Hepatocyte (in vitro differentiated cells): ENCODE data around the gene FRG2B. TPM values are rescaled to one million over a fixed set of nuclear protein-coding genes. Genes with fewer than 3 reads are reported as not detected.
"Not testable (repeated sequence)": the region's sequence is repeated elsewhere in the genome, so short reads cannot be mapped to it uniquely, and the experiment has no call there.

ENCODE experiments used
- DNase-seq: peaks from one replicate; pipeline ENCODE4 v3.0.0-alpha.2; 2016; ENCODE audit warnings: low spot score
- H2AFZ ChIP-seq: fragments of 200-600 bp; sonication (generic); 2 replicates; pipeline ENCODE4 v1.6.0; 2016; ENCODE audit warnings: antibody characterized with exemption, mild to moderate bottlenecking
- H3K27ac ChIP-seq: fragments of 200-600 bp; sonication (generic); 2 replicates; pipeline ENCODE4 v1.5.1; 2016; ENCODE audit warnings: mild to moderate bottlenecking
- H3K27me3 ChIP-seq: fragments of 200-600 bp; sonication (generic); 2 replicates; pipeline ENCODE4 v1.6.1; 2016
- H3K36me3 ChIP-seq: fragments of 200-600 bp; sonication (generic); replicated peaks from 2 replicates; pipeline ENCODE4 v1.5.1; 2016; ENCODE audit warnings: low read depth; ENCODE audit not compliant: insufficient read depth
- H3K4me1 ChIP-seq: fragments of 200-600 bp; sonication (generic); 2 replicates; pipeline ENCODE4 v1.5.1; 2016; ENCODE audit warnings: mild to moderate bottlenecking, moderate library complexity; ENCODE audit not compliant: insufficient read depth
- H3K4me2 ChIP-seq: fragments of 200-600 bp; sonication (generic); 2 replicates; pipeline ENCODE4 v1.6.0; 2016
- H3K4me3 ChIP-seq: fragments of 200-600 bp; sonication (generic); 2 replicates; pipeline ENCODE4 v1.5.1; 2016; ENCODE audit warnings: mild to moderate bottlenecking
- H3K79me2 ChIP-seq: fragments of 200-600 bp; sonication (generic); 2 replicates; pipeline ENCODE4 v1.6.0; 2017; ENCODE audit warnings: mild to moderate bottlenecking
- H3K9me2 ChIP-seq: fragments of 200-600 bp; sonication (generic); replicated peaks from 2 replicates; pipeline ENCODE4 v1.6.0; 2017; ENCODE audit warnings: mild to moderate bottlenecking; ENCODE audit not compliant: insufficient read depth
- H3K9me3 ChIP-seq: fragments of 200-600 bp; sonication (generic); 2 replicates; pipeline ENCODE4 v1.5.1; 2016; ENCODE audit warnings: low read depth, mild to moderate bottlenecking
- H4K20me1 ChIP-seq: fragments of 200-600 bp; sonication (generic); 2 replicates; pipeline ENCODE4 v1.6.0; 2016; ENCODE audit warnings: mild to moderate bottlenecking; ENCODE audit not compliant: insufficient read depth, poor library complexity, severe bottlenecking
- WGBS: methylation state at CpG from one replicate; pipeline ENCODE4 v1.1.6; 2016; ENCODE audit warnings: low lambda C conversion rate; ENCODE audit errors: missing lambda C conversion rate; 5-methylcytosine and 5-hydroxymethylcytosine counted together
- polyA plus RNA-seq: library from polyadenylated mRNA; unstranded; fragments of >200 nt; fragmentation: Nextera tagmentation; extraction: Ambion mirVana; gene quantifications from 2 replicates; pipeline ENCODE4 v1.2.1, GENCODE V29; 2016
- total RNA-seq: library from RNA; depleted of rRNA; stranded (reverse); fragments of >200 nt; gene quantifications from 2 replicates; pipeline ENCODE4 v1.2.3, GENCODE V29; 2014
- TF ChIP-seq, protein P1 (sequence below): fragments of 200-600 bp; sonication (generic); IDR thresholded peaks from 2 replicates; pipeline ENCODE4 v1.5.1; 2016; ENCODE audit warnings: antibody characterized with exemption, mild to moderate bottlenecking; ENCODE audit not compliant: poor library complexity

The FRG2B gene
- total and polyA plus RNA-seq, 2 experiments from 2014 or later: not detected

DNA sequence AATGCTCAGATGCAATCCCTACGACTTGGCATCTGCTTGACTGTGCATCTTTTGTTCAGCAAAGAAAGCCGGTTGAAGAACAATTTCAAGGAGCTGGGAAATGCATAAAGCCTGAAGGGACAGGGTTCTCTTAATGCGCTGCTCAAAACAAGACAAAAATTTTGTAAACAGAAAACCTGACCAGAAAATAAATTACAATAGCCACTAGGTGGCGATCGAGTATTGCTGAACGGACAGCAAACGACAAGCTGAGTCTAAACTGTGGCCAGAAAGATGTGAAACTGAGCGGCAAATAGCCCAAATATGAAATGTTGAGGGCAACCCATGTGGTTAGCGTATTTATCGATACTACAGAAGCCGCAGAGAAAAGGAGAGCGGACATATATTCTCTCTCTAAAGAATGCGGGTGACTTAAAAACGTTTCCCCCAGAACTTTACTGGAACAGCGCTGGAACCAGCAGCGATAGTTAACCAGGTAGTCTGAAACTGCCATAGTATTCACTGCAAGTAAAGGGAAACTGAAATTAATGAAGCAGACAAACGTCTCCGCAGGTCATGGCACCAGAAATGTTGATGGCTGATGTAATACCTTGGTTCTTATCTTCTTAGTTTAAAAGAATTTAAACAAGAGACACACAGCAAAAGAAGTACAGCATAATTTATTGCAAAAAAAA is 20.6 kb upstream of the FRG2B start:
- not testable (repeated sequence) for H3K4me1 ChIP-seq, H3K79me2 ChIP-seq, H3K27ac ChIP-seq, H3K36me3 ChIP-seq, H3K4me2 ChIP-seq, H3K27me3 ChIP-seq, H3K9me3 ChIP-seq, H4K20me1 ChIP-seq, DNase-seq, H2AFZ ChIP-seq, H3K4me3 ChIP-seq, H3K9me2 ChIP-seq
- WGBS: 21% methylated on average over 14 of the region's 18 CpGs
- TF ChIP-seq, protein P1, sequence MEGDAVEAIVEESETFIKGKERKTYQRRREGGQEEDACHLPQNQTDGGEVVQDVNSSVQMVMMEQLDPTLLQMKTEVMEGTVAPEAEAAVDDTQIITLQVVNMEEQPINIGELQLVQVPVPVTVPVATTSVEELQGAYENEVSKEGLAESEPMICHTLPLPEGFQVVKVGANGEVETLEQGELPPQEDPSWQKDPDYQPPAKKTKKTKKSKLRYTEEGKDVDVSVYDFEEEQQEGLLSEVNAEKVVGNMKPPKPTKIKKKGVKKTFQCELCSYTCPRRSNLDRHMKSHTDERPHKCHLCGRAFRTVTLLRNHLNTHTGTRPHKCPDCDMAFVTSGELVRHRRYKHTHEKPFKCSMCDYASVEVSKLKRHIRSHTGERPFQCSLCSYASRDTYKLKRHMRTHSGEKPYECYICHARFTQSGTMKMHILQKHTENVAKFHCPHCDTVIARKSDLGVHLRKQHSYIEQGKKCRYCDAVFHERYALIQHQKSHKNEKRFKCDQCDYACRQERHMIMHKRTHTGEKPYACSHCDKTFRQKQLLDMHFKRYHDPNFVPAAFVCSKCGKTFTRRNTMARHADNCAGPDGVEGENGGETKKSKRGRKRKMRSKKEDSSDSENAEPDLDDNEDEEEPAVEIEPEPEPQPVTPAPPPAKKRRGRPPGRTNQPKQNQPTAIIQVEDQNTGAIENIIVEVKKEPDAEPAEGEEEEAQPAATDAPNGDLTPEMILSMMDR: peak; percentile 52

DNA sequence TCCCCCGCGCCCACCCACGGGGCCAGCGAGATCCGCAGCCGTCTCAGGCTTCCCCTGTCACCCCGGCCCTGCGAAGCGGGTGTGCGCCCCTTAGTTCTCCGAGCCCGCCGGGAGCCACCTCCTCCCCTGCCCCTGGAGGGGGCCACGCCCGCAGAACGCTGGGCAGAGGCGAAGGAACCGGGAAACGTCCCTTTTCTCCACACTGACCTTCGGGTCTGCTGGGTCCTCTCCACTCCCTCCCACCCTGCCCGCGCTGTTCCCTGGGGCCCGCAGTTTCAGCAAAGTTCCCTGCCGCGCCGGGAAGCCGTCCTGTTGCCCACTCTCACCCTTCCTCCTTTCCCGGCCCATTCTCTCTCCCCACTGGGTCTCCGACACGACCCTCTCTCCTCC is 11.2 kb upstream of the FRG2B start:
- not testable (repeated sequence) for H3K4me2 ChIP-seq, H3K9me2 ChIP-seq

DNA sequence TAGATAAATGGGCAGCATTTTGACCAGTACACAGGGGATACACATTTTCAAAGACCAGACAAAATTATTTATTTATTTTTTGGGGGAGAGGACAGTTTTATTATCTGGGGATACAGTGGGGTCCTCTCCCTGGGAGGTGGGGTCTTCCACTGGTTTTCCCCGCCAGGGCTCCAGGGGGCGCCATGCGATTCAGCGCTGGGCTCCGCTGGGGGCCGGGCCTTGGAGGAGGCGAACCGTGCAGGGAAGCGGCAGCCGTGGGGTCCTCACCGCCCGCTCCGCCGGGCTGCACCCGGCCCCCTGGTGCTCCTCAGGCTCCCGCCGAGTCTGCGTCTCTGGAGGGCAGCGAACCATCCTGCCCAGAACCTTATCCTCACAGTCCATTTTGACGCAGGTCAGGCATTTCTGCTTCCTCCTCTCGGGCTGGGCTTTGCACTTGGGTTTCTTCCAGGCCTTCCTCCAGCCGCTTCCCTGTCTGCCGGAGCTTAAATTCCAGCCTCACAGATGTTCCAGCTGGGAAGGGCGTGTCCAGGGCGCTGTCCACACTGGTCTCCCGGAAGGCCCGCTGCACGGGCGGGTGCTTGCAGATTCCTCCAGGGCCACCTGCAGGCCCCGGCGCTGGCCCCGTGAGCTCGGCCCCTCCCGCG is 10.7 kb upstream of the FRG2B start:
- H3K9me3 ChIP-seq, H3K79me2 ChIP-seq, H3K4me1 ChIP-seq, H3K4me2 ChIP-seq, DNase-seq, H2AFZ ChIP-seq, H3K27me3 ChIP-seq, H3K9me2 ChIP-seq, H3K36me3 ChIP-seq, H4K20me1 ChIP-seq, H3K4me3 ChIP-seq, H3K27ac ChIP-seq: not testable (repeated sequence)
- no CpG with 5 or more reads among the region's 35 CpGs for WGBS

More for the DNA sequence above, 11.2 kb upstream of the FRG2B start:
- not testable (repeated sequence) for H3K79me2 ChIP-seq, H3K36me3 ChIP-seq, H4K20me1 ChIP-seq, H3K9me3 ChIP-seq, H3K4me3 ChIP-seq, DNase-seq, H2AFZ ChIP-seq, H3K27me3 ChIP-seq, H3K27ac ChIP-seq, H3K4me1 ChIP-seq
- 40% methylated on average over 2 of the region's 30 CpGs for WGBS

DNA sequence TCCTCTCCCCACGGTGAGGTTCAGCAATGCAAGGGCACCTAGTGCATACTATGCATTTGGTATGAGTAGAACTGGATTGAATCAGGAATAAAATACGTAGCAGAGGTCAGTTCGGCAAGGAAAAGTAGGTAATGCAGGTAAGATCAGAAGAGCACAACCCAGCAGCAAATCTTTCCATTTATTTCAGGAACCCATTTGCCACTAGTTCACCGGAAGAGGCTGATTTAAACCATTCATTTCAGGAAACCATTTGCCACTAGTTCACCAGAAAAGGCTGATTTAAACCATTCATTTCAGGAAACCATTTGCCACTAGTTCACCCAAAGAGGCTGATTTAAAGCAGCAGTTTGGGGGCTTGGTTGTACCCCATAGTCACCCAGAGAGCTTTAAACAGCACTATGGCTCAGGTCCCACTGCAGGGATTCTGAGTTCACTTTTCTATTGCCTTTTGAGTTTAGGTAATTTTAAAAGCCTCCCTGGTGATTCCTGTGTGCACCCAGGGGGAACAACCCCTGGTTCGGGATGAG is 4.2 kb upstream of the FRG2B start:
- 75% methylated on average over 1 of the region's 5 CpGs for WGBS
- not testable (repeated sequence) for H3K27me3 ChIP-seq, H4K20me1 ChIP-seq, H3K27ac ChIP-seq, H3K79me2 ChIP-seq, H3K9me2 ChIP-seq, H2AFZ ChIP-seq, H3K4me3 ChIP-seq, H3K36me3 ChIP-seq, H3K4me2 ChIP-seq, H3K4me1 ChIP-seq, H3K9me3 ChIP-seq, DNase-seq

DNA sequence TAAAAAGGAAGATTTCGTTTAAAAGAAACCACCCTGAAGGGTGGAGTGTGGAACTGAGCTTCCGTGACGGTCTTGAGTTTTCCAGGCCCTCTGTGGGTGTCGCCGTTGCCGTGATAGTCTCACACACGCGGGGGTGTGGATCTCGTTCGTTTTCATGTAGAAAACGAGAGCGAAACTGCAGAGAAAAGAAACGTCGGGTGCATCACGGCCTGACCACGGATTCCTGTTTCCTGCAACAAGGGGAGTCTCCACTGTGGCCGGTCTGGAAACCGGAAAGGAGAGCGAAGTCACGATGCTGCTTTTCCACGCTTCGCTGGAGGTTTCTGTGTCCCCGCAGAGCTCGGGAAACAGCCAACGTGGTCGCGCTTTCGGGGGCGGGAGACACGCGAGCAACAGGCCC is 4.1 kb downstream of the FRG2B start:
- not testable (repeated sequence) for H3K27ac ChIP-seq, DNase-seq
- 64% methylated on average over 24 of the region's 31 CpGs for WGBS

More for the DNA sequence above, 4.1 kb downstream of the FRG2B start:
- not testable (repeated sequence) for H3K9me2 ChIP-seq, H3K9me3 ChIP-seq, H3K4me2 ChIP-seq, H3K4me3 ChIP-seq, H3K79me2 ChIP-seq, H3K36me3 ChIP-seq, H3K27me3 ChIP-seq, H3K4me1 ChIP-seq, H4K20me1 ChIP-seq, H2AFZ ChIP-seq
